ENCODE data around the gene RNF128.

RNF128 gene

DNA sequence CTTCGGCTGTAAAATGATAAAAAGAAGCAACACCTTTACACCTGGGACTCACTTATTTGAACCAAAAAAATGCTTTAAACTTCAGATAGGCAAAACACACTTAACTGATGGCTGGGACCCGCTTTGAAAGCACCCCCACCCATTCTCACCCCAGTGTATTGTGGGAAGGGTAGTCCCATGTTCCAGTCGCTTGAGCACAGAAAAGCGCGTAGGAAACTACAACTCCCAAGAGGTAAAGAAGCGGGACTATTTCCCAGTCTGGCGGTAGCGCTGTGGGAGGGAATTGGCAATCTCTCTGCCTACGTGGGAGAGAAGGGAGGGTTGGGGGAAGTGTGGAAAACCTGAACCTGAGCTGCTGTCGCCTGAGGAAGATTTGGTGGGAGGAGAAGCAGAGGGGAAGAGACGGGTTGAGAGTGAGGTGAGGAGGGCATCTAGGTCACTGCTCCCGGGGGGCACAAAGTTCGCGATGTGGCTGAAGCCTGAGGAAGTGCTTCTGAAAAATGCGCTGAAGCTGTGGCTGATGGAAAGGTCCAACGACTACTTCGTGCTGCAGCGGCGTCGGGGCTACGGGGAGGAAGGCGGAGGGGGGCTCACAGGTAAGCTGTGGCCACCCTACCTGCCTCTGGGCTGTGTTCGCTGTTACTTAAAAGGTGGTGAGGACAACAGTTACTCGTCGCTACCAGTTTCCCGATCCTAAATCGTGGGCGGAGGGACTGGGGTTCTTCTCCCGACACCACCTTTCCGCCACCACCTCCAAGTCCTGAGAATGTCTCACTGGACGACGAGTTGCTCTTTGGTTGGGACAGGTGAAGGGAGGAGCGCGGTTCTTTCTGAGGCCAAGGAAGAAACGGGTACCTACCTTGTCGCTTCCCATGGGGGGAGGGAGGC is 76.1 kb downstream of the RNF128 start, which contains the start of gene TBC1D8B:
TSS of gene TBC1D8B (plus strand) at position 286 of the 888 bp plus-strand sequence. CDS start at position 467, 181 bp downstream.
- TF ChIP-seq SIN3A (IDR thresholded peaks at IDR 0.05; ENCODE audit: borderline replicate concordance, insufficient read depth, low read length) (no peak), FOXP2 (optimal IDR thresholded peaks at IDR 0.05; ENCODE audit: borderline replicate concordance, extremely low read depth, extremely low read length, insufficient read depth) (no peak), POLR2AphosphoS5 (IDR thresholded peaks at IDR 0.05; ENCODE audit: low read depth, low read length) (peak; percentile 53; the same call in 1 of the 2 replicates)

- TF ChIP-seq SIN3A (IDR thresholded peaks at IDR 0.05; ENCODE audit: borderline replicate concordance, insufficient read depth, low read length) (no peak), POLR2AphosphoS5 (IDR thresholded peaks at IDR 0.05; ENCODE audit: low read depth, low read length) (no peak), REST (IDR thresholded peaks at IDR 0.05; ENCODE audit: insufficient read depth in 1 of 2, low read depth in 2 of 2, low read length in 2 of 2) (no peak), FOXP2 (optimal IDR thresholded peaks at IDR 0.05; ENCODE audit: borderline replicate concordance, extremely low read depth, extremely low read length, insufficient read depth) (no peak), TAF1 (IDR thresholded peaks at IDR 0.05; ENCODE audit: borderline replicate concordance, insufficient read depth, low read length) (no peak)
Observed at GRCh38 chrX:106811131-106811910, 84.8 kb downstream of the RNF128 start.
